GM21576 (cell line): Measurements from ENCODE around the gene PDZD4.
"Not testable (repeated sequence)": the region's sequence is repeated elsewhere in the genome, so short reads cannot be mapped to it uniquely, and the experiment has no call there.

ENCODE experiments used
- ATAC-seq: cut with Tn5 transposase; IDR thresholded peaks from one replicate; pipeline ENCODE4 v1.9.1; 2021; ENCODE audit warnings: mild to moderate bottlenecking, moderate library complexity; ENCODE audit not compliant: unreplicated experiment

Gene PDZD4

GRCh38 chrX:153845195-153845594 is 14.9 kb upstream of the PDZD4 start:
- ATAC-seq: no peak

- no peak for ATAC-seq
Measured at GRCh38 chrX:153844509-153845082, 14.3 kb upstream of the PDZD4 start.

- no peak for ATAC-seq
Measured at GRCh38 chrX:153836921-153837320, 6.6 kb upstream of the PDZD4 start.

GRCh38 chrX:153832728-153833127 is 2.4 kb upstream of the PDZD4 start:
- no peak for ATAC-seq

- ATAC-seq: no peak
Measured at GRCh38 chrX:153831429-153832150, 1.2 kb upstream of the PDZD4 start.

- no peak for ATAC-seq
Measured at GRCh38 chrX:153830640-153831428, 490 bp upstream of the PDZD4 start.

- ATAC-seq: no peak
Measured at GRCh38 chrX:153829549-153829798, 870 bp downstream of the PDZD4 start.

- ATAC-seq: no peak
Measured at GRCh38 chrX:153828723-153829548, 1.4 kb downstream of the PDZD4 start.

- no peak for ATAC-seq
Measured at GRCh38 chrX:153828308-153828707, 2.0 kb downstream of the PDZD4 start.

GRCh38 chrX:153827903-153828302 is 2.4 kb downstream of the PDZD4 start:
- ATAC-seq: no peak

GRCh38 chrX:153827016-153827415 is 3.3 kb downstream of the PDZD4 start:
- no peak for ATAC-seq

GRCh38 chrX:153825042-153825441 is 5.3 kb downstream of the PDZD4 start:
- no peak for ATAC-seq

GRCh38 chrX:153824348-153824747 is 6.0 kb downstream of the PDZD4 start:
- ATAC-seq: no peak

- ATAC-seq: no peak
Measured at GRCh38 chrX:153821066-153821465, 9.3 kb downstream of the PDZD4 start.

GRCh38 chrX:153820601-153821000 is 9.7 kb downstream of the PDZD4 start:
- no peak for ATAC-seq

- no peak for ATAC-seq
Measured at GRCh38 chrX:153819384-153820040, 10.8 kb downstream of the PDZD4 start.

GRCh38 chrX:153818571-153819383 is 11.6 kb downstream of the PDZD4 start:
- no peak for ATAC-seq

- not testable (repeated sequence) for ATAC-seq
Measured at GRCh38 chrX:153818064-153818463, 12.3 kb downstream of the PDZD4 start.

GRCh38 chrX:153816831-153817690 is 13.3 kb downstream of the PDZD4 start:
- no peak for ATAC-seq
